Stimulated activated CD8-positive, alpha-beta memory T cell treated with anti-CD3 and anti-CD28 coated beads, Interleukin-12 subunit alpha, Interleukin-12 subunit beta, amount 100 ng/mL, for 24 hours (primary cell): ENCODE data around the gene SIRT1.
"Not testable (repeated sequence)": the region's sequence is repeated elsewhere in the genome, so short reads cannot be mapped to it uniquely, and the experiment has no call there.

Experiments
- DNase-seq: peaks from one replicate; pipeline ENCODE4 v3.0.0-alpha.2; 2020; ENCODE audit errors: extremely low read depth

Gene SIRT1

DNA sequence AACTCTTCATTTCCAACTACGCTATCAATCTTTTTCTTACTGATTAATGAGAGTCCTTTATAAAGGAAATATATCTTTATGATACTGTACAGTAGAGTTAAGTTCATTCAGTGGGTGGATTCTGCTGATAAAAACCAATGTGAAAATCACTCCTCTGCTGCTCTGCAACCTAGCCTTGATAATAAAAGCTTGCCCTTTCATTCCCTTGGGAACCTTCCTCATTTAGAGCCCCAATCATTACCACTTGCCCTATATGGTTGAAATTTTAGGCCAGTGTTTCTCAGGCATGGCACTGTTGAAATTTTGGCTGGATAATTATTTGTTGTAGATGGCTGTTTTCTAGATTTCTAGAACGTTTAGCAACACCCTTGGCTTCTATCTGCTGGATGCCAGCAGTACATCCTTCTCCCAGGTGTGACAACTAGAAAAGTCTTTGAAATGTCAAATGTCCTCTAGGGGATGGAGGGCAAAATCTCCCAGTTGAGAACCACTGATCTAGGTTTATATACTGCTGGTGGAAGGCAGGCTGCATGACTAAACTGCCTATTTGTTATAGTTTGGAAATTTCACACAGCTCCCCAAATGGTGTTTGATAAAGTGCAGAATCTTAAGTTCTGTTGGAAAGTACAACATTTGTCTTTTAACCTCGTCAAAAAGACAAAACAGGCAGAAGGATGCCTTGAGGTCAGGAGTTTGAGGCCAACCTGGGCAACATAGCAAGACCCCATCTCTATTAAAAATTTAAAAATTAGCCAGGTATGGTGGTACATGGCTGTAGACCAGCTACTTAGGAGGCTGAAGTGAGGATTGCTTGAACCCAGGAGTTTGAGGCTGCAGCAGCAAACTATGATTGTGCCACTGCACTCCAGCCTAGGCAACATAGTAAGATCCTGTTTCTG lies 8.9 kb upstream of the SIRT1 start:
- DNase-seq, result no peak

DNA sequence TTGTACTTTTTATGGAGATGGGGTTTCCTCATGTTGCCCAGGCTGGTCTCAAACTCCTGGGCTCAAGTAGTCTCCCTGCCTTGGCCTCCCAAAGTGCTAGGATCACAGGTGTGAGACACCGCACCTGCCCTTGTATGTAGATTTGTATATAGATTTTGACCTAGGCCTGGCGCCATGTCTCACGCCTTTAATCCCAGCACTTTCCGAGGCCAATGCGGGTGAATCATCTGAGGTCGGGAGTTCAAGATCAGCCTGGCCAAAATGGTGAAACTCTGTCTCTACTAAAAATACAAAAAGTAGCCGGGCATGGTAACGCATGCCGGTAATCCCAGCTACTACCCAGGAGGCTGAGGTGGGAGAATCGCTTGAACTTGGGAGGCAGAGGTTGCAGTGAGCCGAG lies 7.0 kb upstream of the SIRT1 start:
- DNase-seq, result not testable (repeated sequence)

DNA sequence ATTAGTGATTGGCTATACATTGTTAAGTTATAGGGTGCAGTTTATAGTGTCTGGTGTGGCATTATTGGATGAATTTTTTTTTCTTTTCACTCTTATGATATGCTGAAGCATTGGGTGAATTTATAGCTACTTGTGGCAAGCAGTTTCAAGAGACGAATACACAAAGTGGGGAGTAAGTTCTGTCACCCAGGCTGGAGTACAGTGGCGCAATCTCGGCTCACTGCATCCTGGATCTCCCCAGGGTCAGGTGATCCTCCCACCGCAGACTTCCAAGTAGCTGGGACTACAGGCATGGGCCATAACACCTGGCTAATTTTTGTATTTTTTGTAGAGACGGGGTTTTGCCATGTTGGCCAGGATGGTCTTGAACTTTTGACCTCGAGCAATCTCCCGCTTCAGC lies 6.3 kb upstream of the SIRT1 start:
- no peak for DNase-seq

DNA sequence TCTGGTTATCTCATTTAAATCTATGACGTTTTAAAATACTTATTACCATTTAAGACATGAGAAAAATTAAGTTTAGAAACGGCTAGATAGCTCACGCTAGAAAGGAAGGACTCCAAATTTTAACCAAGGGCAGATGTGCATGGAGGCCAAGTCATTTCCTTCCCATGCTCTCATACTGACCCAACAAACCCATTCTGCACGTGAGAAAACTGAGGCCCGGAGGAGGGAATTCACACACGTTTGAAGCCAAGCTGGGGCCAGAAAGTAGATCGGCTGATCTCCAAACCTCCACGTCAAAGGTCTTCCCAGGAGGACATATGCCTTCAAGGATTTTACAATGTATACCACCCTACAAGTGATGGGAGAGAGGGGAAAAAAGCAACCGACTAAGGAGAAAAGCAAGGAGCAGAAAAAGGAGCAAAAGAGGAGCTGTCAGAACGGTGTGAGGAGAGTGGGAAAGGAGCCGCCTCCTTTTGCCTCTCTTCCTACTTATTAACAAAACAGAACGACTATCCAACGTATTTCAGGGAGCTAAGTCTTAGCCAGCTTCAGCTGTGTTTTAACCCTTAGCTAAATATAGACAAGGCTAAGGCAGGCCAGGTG lies 645 bp upstream of the SIRT1 start:
- no peak for DNase-seq

DNA sequence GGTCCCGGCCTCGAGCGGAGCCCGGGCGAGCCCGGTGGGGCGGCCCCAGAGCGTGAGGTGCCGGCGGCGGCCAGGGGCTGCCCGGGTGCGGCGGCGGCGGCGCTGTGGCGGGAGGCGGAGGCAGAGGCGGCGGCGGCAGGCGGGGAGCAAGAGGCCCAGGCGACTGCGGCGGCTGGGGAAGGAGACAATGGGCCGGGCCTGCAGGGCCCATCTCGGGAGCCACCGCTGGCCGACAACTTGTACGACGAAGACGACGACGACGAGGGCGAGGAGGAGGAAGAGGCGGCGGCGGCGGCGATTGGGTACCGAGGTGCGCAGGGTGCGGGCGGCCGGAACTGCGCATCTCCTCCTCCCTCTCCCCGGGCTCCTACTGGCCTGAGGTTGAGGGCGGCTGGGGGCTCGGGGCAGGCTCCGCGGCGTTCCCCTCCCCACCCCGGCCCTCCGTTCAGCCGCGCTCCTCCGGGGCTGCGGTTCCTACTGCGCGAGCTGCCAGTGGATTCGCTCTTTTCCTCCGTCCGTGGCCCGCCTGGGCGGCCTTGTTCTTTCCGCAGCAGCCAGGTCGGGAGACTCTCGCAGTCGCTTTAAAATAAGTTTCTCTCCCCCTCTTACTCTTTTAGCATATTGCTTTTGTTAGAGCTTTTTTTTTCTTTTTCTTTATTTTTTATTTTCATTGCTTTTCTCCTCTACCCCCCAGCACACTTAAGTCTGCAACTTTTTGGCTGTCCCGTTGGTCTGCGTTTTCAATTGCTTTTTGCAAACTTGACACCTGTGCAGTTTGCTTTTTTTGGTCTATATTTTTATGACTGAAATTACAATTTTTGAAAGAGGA lies 600 bp downstream of the SIRT1 start:
- peak; percentile 46 for DNase-seq

DNA sequence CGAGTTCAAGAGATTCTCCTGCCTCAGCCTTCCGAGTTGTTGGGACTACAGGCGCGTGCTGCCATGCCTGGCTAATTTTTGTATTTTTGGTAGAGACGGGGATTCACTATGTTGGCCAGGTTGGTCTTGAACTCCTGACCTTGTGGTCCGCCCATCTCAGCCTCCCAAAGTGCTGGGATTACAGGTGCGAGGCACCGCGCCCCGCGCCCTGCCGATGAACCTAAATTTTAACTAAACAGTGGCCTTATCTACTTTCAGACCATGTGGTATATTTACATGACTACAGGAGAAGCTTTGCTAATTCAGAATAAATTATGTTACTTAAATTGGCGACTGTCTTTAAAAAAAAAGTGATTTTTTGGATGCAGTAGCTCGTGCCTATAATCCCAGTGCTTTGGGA lies 9.2 kb downstream of the SIRT1 start:
- no peak for DNase-seq

DNA sequence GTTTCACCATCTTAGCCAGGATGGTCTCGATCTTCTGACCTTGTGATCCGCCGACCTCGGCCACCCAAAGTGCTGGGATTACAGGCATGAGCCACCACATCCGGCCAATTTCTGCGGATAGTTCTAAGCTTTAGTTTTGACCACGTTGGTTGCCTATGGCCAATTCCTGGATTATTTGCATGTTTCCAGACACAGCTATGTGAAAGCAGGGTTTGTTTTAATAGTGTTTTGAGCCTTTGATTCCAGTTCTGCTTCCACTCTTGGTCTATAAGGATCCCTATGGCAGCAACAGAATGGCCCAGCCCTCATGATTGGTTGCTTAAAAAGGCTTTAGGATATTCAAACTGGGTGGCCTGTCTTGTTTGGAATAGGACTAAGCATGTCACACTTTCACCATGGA lies 19.1 kb downstream of the SIRT1 start:
- no peak for DNase-seq

DNA sequence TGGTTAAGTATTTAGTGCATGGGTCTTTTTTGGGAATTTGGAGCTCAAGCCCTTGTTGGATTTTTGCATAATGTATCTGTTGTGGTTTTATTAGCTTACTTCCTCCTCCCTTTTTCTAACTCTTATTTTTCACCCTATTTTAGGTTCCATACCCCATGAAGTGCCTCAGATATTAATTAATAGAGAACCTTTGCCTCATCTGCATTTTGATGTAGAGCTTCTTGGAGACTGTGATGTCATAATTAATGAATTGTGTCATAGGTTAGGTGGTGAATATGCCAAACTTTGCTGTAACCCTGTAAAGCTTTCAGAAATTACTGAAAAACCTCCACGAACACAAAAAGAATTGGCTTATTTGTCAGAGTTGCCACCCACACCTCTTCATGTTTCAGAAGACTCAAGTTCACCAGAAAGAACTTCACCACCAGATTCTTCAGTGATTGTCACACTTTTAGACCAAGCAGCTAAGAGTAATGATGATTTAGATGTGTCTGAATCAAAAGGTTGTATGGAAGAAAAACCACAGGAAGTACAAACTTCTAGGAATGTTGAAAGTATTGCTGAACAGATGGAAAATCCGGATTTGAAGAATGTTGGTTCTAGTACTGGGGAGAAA lies 28.0 kb downstream of the SIRT1 start:
- no peak for DNase-seq

DNA sequence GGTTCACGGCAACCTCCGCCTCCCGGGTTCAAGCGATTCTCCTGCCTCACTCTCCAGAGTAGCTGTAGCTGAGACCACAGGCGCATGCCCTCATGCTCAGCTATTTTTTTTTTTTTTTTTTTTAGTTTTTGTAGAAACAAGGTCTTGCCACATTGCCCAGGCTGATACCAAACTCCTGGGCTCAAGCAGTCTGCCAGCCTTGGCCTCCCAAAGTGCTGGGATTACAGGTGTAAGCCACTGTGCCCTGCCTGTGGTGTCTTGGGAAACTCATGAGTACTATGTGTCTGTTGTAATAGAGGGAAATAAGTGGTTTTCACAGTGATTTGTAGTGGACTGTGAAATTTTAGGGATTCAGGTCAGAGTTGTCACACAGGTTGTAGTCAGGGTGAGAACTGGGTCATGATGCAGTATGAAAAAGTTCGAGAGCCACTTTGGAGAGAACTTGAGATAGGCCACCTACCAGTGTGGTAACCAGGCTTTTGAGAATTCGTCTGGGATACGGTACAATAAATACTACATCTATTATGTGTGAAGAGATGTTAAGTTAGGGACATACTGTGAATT lies 30.4 kb downstream of the SIRT1 start:
- no peak for DNase-seq

DNA sequence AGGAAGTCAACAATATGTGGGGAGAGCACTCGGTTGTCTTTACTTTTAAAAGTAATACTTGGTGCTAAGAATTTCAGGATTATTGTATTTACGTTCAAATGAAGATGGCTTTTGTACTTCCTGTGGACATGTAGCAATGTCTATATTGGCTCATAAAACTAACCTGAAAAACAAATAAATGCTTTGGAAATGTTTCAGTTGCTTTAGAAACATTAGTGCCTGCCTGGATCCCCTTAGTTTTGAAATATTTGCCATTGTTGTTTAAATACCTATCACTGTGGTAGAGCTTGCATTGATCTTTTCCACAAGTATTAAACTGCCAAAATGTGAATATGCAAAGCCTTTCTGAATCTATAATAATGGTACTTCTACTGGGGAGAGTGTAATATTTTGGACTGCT lies 32.7 kb downstream of the SIRT1 start:
- DNase-seq, result no peak

DNA sequence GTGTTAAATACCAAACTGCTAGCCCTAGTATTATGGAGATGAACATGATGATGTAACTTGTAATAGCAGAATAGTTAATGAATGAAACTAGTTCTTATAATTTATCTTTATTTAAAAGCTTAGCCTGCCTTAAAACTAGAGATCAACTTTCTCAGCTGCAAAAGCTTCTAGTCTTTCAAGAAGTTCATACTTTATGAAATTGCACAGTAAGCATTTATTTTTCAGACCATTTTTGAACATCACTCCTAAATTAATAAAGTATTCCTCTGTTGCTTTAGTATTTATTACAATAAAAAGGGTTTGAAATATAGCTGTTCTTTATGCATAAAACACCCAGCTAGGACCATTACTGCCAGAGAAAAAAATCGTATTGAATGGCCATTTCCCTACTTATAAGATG lies 33.2 kb downstream of the SIRT1 start:
- DNase-seq, result no peak

DNA sequence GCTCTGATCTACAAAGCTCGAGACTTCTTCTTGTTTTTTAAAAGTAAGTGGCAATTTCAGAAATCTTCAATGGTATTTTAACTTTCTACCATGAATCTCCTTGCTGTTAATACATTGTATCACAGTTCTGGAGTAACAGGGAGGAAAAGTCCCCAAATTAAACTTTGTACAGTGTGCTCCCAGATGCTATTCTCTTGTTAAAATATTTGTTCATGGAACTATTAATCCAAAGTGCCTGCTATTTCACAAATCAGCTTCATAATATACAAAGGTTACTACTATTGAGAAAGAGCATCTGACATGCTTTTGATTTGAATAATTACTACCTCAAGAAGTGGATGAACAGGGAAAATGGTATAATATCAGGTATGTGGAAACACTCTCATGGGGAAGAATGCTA lies 36.6 kb downstream of the SIRT1 start:
- no peak for DNase-seq

DNA sequence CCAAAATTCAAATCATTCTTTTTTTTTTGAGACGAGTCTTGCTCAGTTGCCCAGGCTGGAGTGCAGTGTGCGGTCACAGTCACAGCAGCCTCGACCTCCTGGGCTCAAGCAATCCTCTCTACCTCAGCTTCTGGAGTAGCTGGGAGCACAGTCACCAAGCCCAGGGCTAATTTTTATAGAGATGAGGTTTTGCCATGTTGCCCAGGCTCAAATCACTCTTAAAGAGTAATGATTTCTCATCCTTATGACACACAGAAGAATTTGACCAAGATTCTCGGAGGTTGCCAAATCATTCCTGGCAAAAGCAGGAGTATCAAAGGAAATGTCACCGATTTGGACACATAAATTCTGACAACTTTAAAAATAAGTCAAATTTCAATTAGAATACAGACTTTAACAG lies 39.1 kb downstream of the SIRT1 start:
- no peak for DNase-seq

DNA sequence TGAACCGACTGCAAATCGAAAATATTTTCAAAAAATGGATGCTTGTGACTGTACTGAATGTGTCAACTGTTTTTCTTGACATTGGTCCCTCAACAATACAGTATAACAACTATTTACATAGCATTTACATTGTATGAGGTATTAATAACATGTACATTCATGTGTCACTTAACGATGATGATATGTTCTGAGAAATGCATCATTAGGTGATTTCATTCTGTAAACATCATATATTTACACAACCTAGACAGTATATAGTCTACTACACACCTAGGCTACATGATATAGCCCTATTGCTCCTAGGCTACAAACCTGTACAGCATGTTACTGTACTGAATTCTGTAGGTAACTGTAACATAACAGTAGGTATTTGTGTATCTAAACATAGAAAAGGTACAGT lies 39.7 kb downstream of the SIRT1 start:
- DNase-seq, result no peak

DNA sequence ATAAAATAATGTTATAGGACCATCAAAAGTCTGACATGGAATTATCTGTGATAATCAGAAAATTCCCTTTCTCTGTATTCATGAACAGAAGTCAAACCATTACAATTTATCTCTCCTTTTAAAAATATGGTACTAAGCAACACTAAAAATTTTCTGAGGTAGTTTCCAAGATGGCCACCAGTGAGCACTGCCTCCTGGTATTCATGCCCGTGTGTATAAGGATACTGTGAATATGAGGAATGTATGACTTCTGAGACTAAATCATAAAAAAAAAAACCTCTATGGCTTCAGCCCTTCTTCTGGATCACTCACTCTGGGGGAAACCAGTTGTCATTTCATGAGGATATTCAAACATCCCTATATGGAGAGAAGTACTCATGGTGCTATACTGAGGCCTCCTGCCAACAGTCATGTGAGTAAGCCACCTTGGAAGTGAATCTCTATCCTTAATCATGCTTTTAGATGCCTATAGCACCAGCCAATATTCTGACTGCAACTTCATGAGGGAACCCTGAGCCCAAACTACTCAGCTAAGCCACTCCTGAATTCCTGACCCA lies 41.1 kb downstream of the SIRT1 start:
- DNase-seq, result no peak

DNA sequence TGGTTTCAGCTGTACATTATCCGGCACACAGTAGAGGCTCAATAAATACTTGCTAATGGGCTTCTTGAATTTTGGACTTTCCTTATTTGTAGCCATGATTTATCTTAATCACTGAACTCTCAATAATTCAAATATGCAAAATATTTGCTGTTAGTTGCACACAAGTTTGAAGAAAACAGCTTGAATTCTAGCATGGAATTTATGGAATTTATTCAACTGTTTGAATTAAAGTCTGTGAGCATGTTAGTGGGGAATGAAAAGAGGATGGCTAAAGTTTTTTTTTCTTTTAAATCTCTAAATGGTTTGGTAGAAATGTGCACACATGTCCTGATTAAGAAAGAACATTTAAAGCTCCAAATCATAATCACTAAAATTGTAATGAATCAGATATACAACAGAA lies 42.5 kb downstream of the SIRT1 start:
- no peak for DNase-seq

DNA sequence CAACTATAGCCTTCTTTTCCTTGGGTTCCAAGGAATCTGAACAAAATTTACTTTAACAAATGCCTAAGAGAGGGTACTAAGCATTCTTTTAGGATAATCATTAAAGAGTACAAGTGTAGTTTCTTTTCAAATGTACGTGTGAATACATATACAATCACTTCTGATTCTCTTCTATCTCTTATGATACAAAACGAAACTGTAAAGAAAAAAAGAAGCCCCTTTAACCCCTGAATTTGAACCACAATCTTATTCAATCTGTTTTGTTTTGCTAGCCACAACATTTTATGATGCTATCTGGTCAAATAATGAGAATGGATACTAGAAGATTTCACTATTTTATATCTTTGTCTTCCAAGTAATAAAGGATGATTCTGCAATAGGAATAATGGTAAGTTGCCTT lies 48.7 kb downstream of the SIRT1 start:
- no peak for DNase-seq

DNA sequence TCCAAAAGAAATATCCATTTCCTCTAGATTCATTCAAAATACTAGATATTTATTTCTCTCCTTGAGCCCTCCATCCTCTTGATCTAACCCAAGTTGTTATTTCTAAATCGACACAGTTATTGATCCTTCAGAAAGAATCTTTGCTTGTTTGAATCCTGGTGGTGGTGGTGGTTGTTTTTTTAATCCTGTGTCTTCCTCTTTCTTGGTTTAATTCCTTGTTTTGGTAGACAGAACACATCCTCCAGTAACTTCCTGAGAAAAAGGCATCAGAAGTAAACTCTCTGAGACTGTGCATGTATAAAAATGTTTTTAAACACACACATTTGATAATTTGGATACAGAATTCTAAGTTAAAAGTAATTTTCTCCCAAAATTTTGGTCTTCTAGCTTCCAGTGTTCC lies 49.9 kb downstream of the SIRT1 start:
- no peak for DNase-seq

DNA sequence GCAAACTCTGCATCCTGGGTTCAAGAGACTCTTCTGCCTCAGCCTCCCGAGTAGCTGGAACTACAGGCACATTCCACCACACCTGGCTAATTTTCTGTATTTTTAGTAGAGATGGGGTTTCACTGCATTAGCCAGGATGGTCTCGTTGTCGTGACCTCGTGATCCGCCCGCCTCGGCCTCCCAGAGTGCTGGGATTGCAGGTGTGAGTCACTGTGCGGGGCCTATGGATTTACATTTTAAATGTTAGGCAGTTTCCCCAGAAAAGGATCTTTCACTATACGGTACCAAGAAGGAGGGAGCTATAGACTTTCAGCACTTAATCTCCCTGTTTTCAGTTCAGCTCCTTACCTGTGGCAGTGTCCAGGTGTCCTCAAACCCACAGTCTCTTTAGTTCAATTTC lies 50.8 kb downstream of the SIRT1 start:
- DNase-seq, result no peak

DNA sequence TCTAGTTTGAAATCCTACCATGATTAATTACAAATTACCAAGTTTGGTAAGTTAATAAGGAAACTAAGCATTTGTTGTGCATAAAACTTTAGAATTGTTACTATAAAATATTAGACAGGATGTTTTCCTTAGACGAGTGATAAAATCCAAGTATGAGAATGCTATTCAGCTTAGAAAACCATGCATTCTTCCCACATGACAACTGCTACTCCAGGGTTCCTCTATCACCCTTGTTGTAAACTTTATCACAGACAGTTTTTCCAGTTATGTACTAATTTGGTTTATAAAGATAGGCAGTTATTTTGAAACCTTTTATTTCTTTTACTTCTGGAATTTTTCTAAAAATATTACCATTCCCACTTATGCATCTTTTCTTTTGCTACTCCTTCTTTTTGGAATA lies 52.0 kb downstream of the SIRT1 start:
- DNase-seq, result no peak

DNA sequence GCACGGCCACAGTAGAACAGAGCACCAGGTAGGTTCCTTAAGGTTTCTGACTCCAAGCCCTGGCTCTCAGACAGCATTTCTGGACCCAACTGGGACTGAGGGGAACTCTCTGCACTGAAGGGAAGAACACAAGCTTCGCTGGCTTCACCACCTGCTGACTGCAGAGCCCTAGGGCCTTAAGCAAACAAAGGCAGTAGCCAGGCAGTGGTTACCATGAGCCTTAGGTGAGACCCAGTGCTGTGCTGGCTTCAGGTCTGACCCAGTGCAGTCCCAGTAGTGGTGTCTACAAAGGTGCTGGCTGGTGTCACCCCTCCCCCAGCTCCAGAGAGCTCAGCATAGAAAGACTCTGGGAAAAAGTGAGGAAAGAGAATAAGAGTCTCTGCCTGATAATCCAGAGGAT lies 59.5 kb downstream of the SIRT1 start:
- no peak for DNase-seq

DNA sequence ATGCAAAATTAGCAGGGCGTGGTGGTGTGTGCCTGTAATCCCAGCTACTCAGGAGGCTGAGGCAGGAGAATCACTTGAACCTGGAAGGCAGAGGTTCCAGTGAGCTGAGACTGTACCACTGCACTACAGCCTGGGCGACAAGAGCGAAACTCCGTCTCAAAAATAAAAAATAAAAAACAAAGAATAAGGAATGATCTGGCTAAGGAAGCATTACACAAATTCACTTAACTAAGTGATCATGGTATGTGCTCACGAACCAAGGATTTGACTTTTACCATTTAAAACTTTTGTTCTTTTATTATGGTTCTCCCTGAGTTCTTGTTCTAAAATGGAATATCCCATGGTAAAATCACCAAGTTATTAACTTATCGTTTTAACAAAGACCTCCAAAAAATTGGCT lies 71.2 kb downstream of the SIRT1 start:
- DNase-seq, result no peak
